Mammary epithelial cell (primary cell): ENCODE data around the gene MEIS1.

Experiments
- CTCF ChIP-seq, 2 donors: IDR thresholded peaks in 1 of 2; conservative IDR thresholded peaks in 1 of 2; 2 replicates each; pipeline ENCODE4 v1.5.1; 2011 to 2012; ENCODE audit warnings: inconsistent platforms in 2 of 2, low read length in 2 of 2, mild to moderate bottlenecking in 2 of 2, control low read depth in 1 of 2, low read depth in 1 of 2; ENCODE audit not compliant: insufficient read depth in 1 of 2; ENCODE audit errors: extremely low read depth in 1 of 2
- EZH2 ChIP-seq: IDR thresholded peaks from 2 replicates; pipeline ENCODE4 v1.6.1; 2012; ENCODE audit warnings: low read length, inconsistent platforms, borderline replicate concordance

- TF ChIP-seq CTCF (conservative IDR thresholded peaks at IDR 0.05 in 1 of 2, IDR thresholded peaks at IDR 0.05 in 1 of 2; ENCODE audit: extremely low read depth in 1 of 2, insufficient read depth in 1 of 2, low read depth in 1 of 2, low read length in 2 of 2): no peak
- no peak for TF ChIP-seq EZH2
Measured at GRCh38 chr2:66431274-66431642, 3.7 kb upstream of the MEIS1 start.
